ENCODE results near the gene MSL1. TPM values are rescaled to one million over a fixed set of nuclear protein-coding genes. Genes with fewer than 3 reads are reported as not detected.

The MSL1 gene
- total and polyA plus RNA-seq, 9 of the 15 experiments (the other 6 are each of a cell fraction or from before 2014, with no cell fraction given) = 13.8 to 120 (median 61.9) TPM

- TF ChIP-seq, protein P1, sequence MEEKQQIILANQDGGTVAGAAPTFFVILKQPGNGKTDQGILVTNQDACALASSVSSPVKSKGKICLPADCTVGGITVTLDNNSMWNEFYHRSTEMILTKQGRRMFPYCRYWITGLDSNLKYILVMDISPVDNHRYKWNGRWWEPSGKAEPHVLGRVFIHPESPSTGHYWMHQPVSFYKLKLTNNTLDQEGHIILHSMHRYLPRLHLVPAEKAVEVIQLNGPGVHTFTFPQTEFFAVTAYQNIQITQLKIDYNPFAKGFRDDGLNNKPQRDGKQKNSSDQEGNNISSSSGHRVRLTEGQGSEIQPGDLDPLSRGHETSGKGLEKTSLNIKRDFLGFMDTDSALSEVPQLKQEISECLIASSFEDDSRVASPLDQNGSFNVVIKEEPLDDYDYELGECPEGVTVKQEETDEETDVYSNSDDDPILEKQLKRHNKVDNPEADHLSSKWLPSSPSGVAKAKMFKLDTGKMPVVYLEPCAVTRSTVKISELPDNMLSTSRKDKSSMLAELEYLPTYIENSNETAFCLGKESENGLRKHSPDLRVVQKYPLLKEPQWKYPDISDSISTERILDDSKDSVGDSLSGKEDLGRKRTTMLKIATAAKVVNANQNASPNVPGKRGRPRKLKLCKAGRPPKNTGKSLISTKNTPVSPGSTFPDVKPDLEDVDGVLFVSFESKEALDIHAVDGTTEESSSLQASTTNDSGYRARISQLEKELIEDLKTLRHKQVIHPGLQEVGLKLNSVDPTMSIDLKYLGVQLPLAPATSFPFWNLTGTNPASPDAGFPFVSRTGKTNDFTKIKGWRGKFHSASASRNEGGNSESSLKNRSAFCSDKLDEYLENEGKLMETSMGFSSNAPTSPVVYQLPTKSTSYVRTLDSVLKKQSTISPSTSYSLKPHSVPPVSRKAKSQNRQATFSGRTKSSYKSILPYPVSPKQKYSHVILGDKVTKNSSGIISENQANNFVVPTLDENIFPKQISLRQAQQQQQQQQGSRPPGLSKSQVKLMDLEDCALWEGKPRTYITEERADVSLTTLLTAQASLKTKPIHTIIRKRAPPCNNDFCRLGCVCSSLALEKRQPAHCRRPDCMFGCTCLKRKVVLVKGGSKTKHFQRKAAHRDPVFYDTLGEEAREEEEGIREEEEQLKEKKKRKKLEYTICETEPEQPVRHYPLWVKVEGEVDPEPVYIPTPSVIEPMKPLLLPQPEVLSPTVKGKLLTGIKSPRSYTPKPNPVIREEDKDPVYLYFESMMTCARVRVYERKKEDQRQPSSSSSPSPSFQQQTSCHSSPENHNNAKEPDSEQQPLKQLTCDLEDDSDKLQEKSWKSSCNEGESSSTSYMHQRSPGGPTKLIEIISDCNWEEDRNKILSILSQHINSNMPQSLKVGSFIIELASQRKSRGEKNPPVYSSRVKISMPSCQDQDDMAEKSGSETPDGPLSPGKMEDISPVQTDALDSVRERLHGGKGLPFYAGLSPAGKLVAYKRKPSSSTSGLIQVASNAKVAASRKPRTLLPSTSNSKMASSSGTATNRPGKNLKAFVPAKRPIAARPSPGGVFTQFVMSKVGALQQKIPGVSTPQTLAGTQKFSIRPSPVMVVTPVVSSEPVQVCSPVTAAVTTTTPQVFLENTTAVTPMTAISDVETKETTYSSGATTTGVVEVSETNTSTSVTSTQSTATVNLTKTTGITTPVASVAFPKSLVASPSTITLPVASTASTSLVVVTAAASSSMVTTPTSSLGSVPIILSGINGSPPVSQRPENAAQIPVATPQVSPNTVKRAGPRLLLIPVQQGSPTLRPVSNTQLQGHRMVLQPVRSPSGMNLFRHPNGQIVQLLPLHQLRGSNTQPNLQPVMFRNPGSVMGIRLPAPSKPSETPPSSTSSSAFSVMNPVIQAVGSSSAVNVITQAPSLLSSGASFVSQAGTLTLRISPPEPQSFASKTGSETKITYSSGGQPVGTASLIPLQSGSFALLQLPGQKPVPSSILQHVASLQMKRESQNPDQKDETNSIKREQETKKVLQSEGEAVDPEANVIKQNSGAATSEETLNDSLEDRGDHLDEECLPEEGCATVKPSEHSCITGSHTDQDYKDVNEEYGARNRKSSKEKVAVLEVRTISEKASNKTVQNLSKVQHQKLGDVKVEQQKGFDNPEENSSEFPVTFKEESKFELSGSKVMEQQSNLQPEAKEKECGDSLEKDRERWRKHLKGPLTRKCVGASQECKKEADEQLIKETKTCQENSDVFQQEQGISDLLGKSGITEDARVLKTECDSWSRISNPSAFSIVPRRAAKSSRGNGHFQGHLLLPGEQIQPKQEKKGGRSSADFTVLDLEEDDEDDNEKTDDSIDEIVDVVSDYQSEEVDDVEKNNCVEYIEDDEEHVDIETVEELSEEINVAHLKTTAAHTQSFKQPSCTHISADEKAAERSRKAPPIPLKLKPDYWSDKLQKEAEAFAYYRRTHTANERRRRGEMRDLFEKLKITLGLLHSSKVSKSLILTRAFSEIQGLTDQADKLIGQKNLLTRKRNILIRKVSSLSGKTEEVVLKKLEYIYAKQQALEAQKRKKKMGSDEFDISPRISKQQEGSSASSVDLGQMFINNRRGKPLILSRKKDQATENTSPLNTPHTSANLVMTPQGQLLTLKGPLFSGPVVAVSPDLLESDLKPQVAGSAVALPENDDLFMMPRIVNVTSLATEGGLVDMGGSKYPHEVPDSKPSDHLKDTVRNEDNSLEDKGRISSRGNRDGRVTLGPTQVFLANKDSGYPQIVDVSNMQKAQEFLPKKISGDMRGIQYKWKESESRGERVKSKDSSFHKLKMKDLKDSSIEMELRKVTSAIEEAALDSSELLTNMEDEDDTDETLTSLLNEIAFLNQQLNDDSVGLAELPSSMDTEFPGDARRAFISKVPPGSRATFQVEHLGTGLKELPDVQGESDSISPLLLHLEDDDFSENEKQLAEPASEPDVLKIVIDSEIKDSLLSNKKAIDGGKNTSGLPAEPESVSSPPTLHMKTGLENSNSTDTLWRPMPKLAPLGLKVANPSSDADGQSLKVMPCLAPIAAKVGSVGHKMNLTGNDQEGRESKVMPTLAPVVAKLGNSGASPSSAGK (IDR thresholded peaks at IDR 0.05) = peak; percentile 89
- TF ChIP-seq MIER1 (IDR thresholded peaks at IDR 0.05; ENCODE audit: low read depth) (no peak), ZNF133 (CRISPR knock-in tag; IDR thresholded peaks at IDR 0.05) (no peak), RBM39 (optimal IDR thresholded peaks at IDR 0.05; ENCODE audit: low read depth, low read length) (no peak), HSF4 (CRISPR knock-in tag; IDR thresholded peaks at IDR 0.05; ENCODE audit: borderline replicate concordance) (no peak), BMI1 (IDR thresholded peaks at IDR 0.05; ENCODE audit: low read length) (no peak), AFF1 (IDR thresholded peaks at IDR 0.05; ENCODE audit: low read depth in 1 of 2, partially characterized antibody in 2 of 2) (peak; percentile 43 to 78), ZNF395 (CRISPR knock-in tag; IDR thresholded peaks at IDR 0.05) (peak; percentile 62; the same call in 1 of the 2 replicates), RAD21 (CRISPR knock-in tag; conservative IDR thresholded peaks at IDR 0.05 in 1 of 2, IDR thresholded peaks at IDR 0.05 in 1 of 2) (peak; percentile 82 to 89)
Measured at GRCh38 chr17:40113110-40113906, 8.5 kb upstream of the MSL1 start (continued).
